Colonic mucosa (tissue), 4 donors: ENCODE data around the gene COQ10A. TPM values are rescaled to one million over a fixed set of nuclear protein-coding genes. Genes with fewer than 3 reads are reported as not detected.

Source experiments
- DNase-seq: peaks from one replicate; pipeline ENCODE4 v3.0.0-alpha.2; 2020
- H3K27ac ChIP-seq: fragments of 200-600 bp; one replicate; pipeline ENCODE4 v1.8.0; 2021
- H3K27me3 ChIP-seq: fragments of 200-600 bp; one replicate; pipeline ENCODE4 v1.8.0; 2021
- H3K36me3 ChIP-seq: fragments of 200-600 bp; one replicate; pipeline ENCODE4 v1.8.0; 2021
- H3K4me1 ChIP-seq: fragments of 200-600 bp; one replicate; pipeline ENCODE4 v1.8.0; 2021; ENCODE audit warnings: mild to moderate bottlenecking
- H3K4me3 ChIP-seq: fragments of 200-600 bp; one replicate; pipeline ENCODE4 v1.8.0; 2021
- H3K9ac ChIP-seq, 2 donors: one replicate each; pipeline ENCODE4 v1.7.0; 2013; ENCODE audit warnings: control low read depth in 2 of 2, low read depth in 2 of 2, low read length in 2 of 2
- H3K9me3 ChIP-seq: fragments of 200-600 bp; one replicate; pipeline ENCODE4 v1.8.0; 2021
- CTCF ChIP-seq: fragments of 200-600 bp; IDR thresholded peaks from one replicate; pipeline ENCODE4 v1.8.0; 2022; ENCODE audit warnings: antibody characterized with exemption, mild to moderate bottlenecking
- intact Hi-C: fragments of 100-400 bp; cut with DNase I; formaldehyde crosslinking; loops from one replicate; pipeline ENCODE4 v1.14.1; 2022
- total RNA-seq, 2 donors: library from RNA; stranded (reverse); fragmentation: NEBNext Ultra II Directional in 1 of 2; extraction: Animal tissue kit (Norgen Biotek cat#: 25700) in 1 of 2; gene quantifications; one replicate each; pipeline ENCODE4 v1.2.1, GENCODE V29; 2021
- donor health status: healthy.
- donor health status: DM: no; HTN: no; CAD: no.
- donor health status: DM: no; HTN: no; CAD: no.

The COQ10A gene
- total RNA-seq, 2 donors from 2014 or later: 4.2 to 4.5 TPM

GRCh38 chr12:56236985-56237384, 29.8 kb upstream of the COQ10A start:
- intact Hi-C loops: no loop called here
- no peak overlapping the region for H3K4me3 ChIP-seq
- no peak overlapping the region for H3K27ac ChIP-seq
- no peaks in the 10 kb centered on the region for H3K27me3 ChIP-seq
- H3K4me1 ChIP-seq: no peaks in the 10 kb centered on the region
- H3K36me3 ChIP-seq: no peaks in the 10 kb centered on the region
- no peaks in the 10 kb centered on the region for H3K9me3 ChIP-seq
- no peak for TF ChIP-seq CTCF
- no peak for DNase-seq
- no peak overlapping the region for H3K9ac ChIP-seq

- Histone ChIP-seq H3K4me1 (no peaks in the 10 kb centered on the region), H3K9me3 (no peaks in the 10 kb centered on the region), H3K27me3 (no peaks in the 10 kb centered on the region), H3K27ac (no peak overlapping the region), H3K36me3 (no peaks in the 10 kb centered on the region), H3K4me3 (no peak overlapping the region), H3K9ac (no peak overlapping the region)
- no peak for DNase-seq
- no peak for TF ChIP-seq CTCF
- intact Hi-C loops: no loop called here
Measured at GRCh38 chr12:56237552-56237951, 29.2 kb upstream of the COQ10A start.

- H3K4me3 ChIP-seq: no peak overlapping the region
- peaks cover 11% of the 10 kb centered on the region for H3K36me3 ChIP-seq
- H3K27me3 ChIP-seq: no peaks in the 10 kb centered on the region
- no peaks in the 10 kb centered on the region for H3K9me3 ChIP-seq
- no peak for DNase-seq
- no peak overlapping the region for H3K27ac ChIP-seq
- no peak for TF ChIP-seq CTCF
- H3K4me1 ChIP-seq: no peaks in the 10 kb centered on the region
- no peak overlapping the region for H3K9ac ChIP-seq
- intact Hi-C loops: no loop called here
Measured at GRCh38 chr12:56241424-56242303, 25.1 kb upstream of the COQ10A start.

GRCh38 chr12:56242986-56243385, 23.8 kb upstream of the COQ10A start:
- no peaks in the 10 kb centered on the region for H3K27me3 ChIP-seq
- H3K36me3 ChIP-seq: peaks cover 17% of the 10 kb centered on the region
- no peak for TF ChIP-seq CTCF
- H3K27ac ChIP-seq: no peak overlapping the region
- no peaks in the 10 kb centered on the region for H3K4me1 ChIP-seq
- H3K9me3 ChIP-seq: no peaks in the 10 kb centered on the region
- intact Hi-C loops: no loop called here
- DNase-seq: no peak
- H3K9ac ChIP-seq: no peak overlapping the region
- no peak overlapping the region for H3K4me3 ChIP-seq

GRCh38 chr12:56243731-56244181, 23.0 kb upstream of the COQ10A start:
- no peak overlapping the region for H3K4me3 ChIP-seq
- H3K27ac ChIP-seq: no peak overlapping the region
- intact Hi-C loops: no loop called here
- H3K9ac ChIP-seq: no peak overlapping the region
- no peak for DNase-seq
- H3K9me3 ChIP-seq: no peaks in the 10 kb centered on the region
- peaks cover 17% of the 10 kb centered on the region for H3K36me3 ChIP-seq
- H3K27me3 ChIP-seq: no peaks in the 10 kb centered on the region
- H3K4me1 ChIP-seq: no peaks in the 10 kb centered on the region
- no peak for TF ChIP-seq CTCF
